Measurements from ENCODE around the gene MYOM1. TPM values are rescaled to one million over a fixed set of nuclear protein-coding genes. Genes with fewer than 3 reads are reported as not detected.
"Not testable (repeated sequence)": the region's sequence is repeated elsewhere in the genome, so short reads cannot be mapped to it uniquely, and the experiment has no call there.

The MYOM1 gene
- total RNA-seq, 1 experiment from 2014 or later = 0.37 TPM

DNA sequence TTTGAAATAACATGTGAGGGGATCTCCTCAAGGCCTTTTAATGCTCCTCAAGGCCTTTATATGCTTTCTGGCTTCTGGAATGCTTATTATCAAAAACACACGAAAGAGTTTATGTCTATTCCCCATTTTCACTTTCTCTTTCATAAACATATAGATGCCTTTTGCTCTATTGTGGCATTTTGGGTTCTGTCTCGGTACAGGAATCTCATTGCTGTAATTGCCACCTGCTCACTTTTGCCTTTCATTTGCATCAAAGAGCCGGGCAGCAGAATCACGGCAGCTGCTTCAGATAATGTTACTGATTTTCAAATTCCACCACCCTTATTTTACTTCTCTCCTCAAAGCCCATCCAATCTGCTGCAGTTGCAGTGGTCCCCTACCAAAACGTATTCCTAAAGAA is 152.0 kb downstream of the MYOM1 start:
- H3K4me1 ChIP-seq (ENCODE audit: insufficient read depth, low read length, poor library complexity, severe bottlenecking) = no peaks in the 10 kb centered on the region
- intact Hi-C loops (cut with micrococcal nuclease; ENCODE audit: unreplicated experiment) = no loop called here
- no peak for TF ChIP-seq EZH2 (IDR thresholded peaks at IDR 0.05; ENCODE audit: borderline replicate concordance, low read depth, low read length, poor library complexity, severe bottlenecking)
- TF ChIP-seq, protein P1, sequence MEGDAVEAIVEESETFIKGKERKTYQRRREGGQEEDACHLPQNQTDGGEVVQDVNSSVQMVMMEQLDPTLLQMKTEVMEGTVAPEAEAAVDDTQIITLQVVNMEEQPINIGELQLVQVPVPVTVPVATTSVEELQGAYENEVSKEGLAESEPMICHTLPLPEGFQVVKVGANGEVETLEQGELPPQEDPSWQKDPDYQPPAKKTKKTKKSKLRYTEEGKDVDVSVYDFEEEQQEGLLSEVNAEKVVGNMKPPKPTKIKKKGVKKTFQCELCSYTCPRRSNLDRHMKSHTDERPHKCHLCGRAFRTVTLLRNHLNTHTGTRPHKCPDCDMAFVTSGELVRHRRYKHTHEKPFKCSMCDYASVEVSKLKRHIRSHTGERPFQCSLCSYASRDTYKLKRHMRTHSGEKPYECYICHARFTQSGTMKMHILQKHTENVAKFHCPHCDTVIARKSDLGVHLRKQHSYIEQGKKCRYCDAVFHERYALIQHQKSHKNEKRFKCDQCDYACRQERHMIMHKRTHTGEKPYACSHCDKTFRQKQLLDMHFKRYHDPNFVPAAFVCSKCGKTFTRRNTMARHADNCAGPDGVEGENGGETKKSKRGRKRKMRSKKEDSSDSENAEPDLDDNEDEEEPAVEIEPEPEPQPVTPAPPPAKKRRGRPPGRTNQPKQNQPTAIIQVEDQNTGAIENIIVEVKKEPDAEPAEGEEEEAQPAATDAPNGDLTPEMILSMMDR (conservative IDR thresholded peaks at IDR 0.05; ENCODE audit: low read depth, low read length) = no peak
- no peaks in the 10 kb centered on the region for H3K36me3 ChIP-seq (ENCODE audit: insufficient read depth, low read length, poor library complexity, severe bottlenecking)
- no peak overlapping the region for H3K4me3 ChIP-seq (ENCODE audit: low read depth, low read length, poor library complexity, severe bottlenecking)
- ChIA-PET POLR2A (ENCODE audit: low non-redundant PET) (no interaction called here), CTCF (no interaction called here)
- H3K27me3 ChIP-seq (replicated peaks; ENCODE audit: insufficient read depth, low read depth, low read length, poor library complexity) = no peaks in the 10 kb centered on the region
- no peak overlapping the region for H3K27ac ChIP-seq (ENCODE audit: low read depth, low read length, poor library complexity, severe bottlenecking)
- H3K9me3 ChIP-seq (ENCODE audit: low read depth, low read length, poor library complexity, severe bottlenecking) = no peaks in the 10 kb centered on the region
- BruUV-seq (replicated peaks) = no TSS peak
- DNase-seq (ENCODE audit: low spot score) = no peak

DNA sequence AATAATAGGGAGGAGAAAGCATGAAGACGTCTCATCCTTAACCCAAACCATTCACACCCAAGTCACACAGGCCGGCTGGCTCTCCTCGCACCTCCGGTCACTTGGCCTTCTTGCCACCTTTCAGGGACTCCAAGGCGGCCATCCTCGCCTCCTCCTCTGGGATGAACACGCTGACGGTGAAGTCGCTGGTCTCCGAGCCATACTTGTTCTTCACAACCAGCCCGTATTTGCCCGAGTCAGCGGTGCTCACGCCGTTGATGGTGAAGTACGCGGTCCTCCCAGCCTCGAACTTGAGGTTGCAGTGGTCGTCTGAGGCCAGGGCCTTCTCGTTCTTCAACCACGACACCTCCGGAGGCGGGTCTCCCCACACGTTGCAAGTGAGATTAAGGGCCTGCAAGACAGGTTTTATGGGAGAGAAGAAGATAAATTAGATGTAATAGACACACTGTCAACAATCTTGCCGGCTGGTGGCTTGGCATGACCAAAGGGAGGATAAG is 152.6 kb downstream of the MYOM1 start:
- Histone ChIP-seq H3K4me3 (ENCODE audit: low read depth, low read length, poor library complexity, severe bottlenecking) (no peak overlapping the region), H3K27ac (ENCODE audit: low read depth, low read length, poor library complexity, severe bottlenecking) (no peak overlapping the region), H3K27me3 (replicated peaks; ENCODE audit: insufficient read depth, low read depth, low read length, poor library complexity) (no peaks in the 10 kb centered on the region), H3K36me3 (ENCODE audit: insufficient read depth, low read length, poor library complexity, severe bottlenecking) (no peaks in the 10 kb centered on the region), H3K9me3 (ENCODE audit: low read depth, low read length, poor library complexity, severe bottlenecking) (no peaks in the 10 kb centered on the region), H3K4me1 (ENCODE audit: insufficient read depth, low read length, poor library complexity, severe bottlenecking) (no peaks in the 10 kb centered on the region)
- TF ChIP-seq EZH2 (IDR thresholded peaks at IDR 0.05; ENCODE audit: borderline replicate concordance, low read depth, low read length, poor library complexity, severe bottlenecking) = no peak
- TF ChIP-seq, protein P1 (conservative IDR thresholded peaks at IDR 0.05; ENCODE audit: low read depth, low read length) = no peak
- intact Hi-C loops (cut with micrococcal nuclease; ENCODE audit: unreplicated experiment) = no loop called here
- ChIA-PET CTCF (no interaction called here), POLR2A (ENCODE audit: low non-redundant PET) (no interaction called here)
- DNase-seq (ENCODE audit: low spot score) = no peak
- no TSS peak for BruUV-seq (replicated peaks)

DNA sequence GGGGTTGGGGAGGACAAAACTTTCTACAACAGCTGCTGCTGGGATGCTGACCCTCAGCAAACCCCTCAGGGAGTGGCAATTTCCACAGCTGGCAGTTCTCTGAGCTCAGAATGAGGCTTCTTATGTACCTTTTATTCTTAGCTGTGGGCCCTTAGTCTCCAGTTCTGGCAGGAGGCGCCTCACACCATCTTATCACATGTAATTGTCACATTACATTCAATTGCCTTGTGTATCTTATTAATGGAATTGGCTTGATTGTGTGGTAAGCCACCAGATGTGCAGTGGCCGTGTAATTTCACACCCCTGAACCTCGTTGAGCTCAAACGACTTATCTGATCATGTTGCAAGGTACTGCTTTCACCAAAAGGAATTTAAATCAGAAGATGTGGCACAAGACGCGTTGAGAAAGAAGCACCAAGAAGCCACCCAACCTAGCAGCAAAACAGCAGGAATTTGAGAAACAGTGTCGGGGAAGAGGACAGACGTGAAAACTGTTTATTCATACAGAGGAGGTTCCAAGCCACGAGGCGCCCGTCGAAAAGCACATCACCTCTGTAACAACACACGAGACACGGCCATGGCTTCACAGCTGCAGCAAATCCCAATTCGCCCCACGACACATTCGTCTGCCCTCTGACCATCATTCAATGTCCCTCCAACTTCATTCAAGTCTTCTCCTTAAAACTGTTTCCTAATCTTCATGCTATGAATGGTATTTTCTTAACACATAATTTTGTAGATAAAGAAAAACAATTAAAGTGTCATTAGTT is 153.2 kb downstream of the MYOM1 start:
- Histone ChIP-seq H3K27ac (ENCODE audit: low read depth, low read length, poor library complexity, severe bottlenecking) (no peak overlapping the region), H3K36me3 (ENCODE audit: insufficient read depth, low read length, poor library complexity, severe bottlenecking) (no peaks in the 10 kb centered on the region), H3K4me1 (ENCODE audit: insufficient read depth, low read length, poor library complexity, severe bottlenecking) (no peaks in the 10 kb centered on the region), H3K27me3 (replicated peaks; ENCODE audit: insufficient read depth, low read depth, low read length, poor library complexity) (no peaks in the 10 kb centered on the region), H3K9me3 (ENCODE audit: low read depth, low read length, poor library complexity, severe bottlenecking) (no peaks in the 10 kb centered on the region), H3K4me3 (ENCODE audit: low read depth, low read length, poor library complexity, severe bottlenecking) (no peak overlapping the region)
- DNase-seq (ENCODE audit: low spot score) = no peak
- TF ChIP-seq, protein P1 (conservative IDR thresholded peaks at IDR 0.05; ENCODE audit: low read depth, low read length) = no peak
- TF ChIP-seq EZH2 (IDR thresholded peaks at IDR 0.05; ENCODE audit: borderline replicate concordance, low read depth, low read length, poor library complexity, severe bottlenecking) = no peak
- ChIA-PET POLR2A (ENCODE audit: low non-redundant PET) (no interaction called here), CTCF (interaction anchor here (0.5 kb wide), 1 partner anchor 119 kb away, joined by 8 read pairs; no protein-coding TSS in a partner anchor)
- no TSS peak for BruUV-seq (replicated peaks)
- intact Hi-C loops (cut with micrococcal nuclease; ENCODE audit: unreplicated experiment) = no loop called here

DNA sequence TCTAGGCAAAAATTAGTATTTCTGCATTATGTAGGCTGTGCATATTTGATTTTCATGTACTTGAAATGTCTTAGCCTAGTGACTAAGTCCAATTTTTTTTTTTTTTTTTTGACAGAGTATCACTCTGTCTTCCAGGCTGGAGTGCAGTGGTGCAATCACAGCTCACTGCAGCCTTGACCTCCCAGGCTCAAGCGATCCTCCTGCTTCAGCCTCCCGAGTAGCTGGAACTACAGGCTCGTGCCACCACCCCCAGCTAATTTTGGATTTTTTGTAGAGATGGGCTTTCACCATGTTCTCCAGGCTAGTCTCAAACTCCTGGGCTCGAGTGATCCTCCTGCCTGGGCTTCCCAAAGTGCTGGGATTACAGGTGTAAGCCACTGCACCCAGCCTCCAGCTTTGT is 156.0 kb downstream of the MYOM1 start:
- H3K36me3 ChIP-seq (ENCODE audit: insufficient read depth, low read length, poor library complexity, severe bottlenecking); DNase-seq (ENCODE audit: low spot score); H3K27ac ChIP-seq (ENCODE audit: low read depth, low read length, poor library complexity, severe bottlenecking); BruUV-seq (replicated peaks); POLR2A ChIA-PET (ENCODE audit: low non-redundant PET); H3K4me1 ChIP-seq (ENCODE audit: insufficient read depth, low read length, poor library complexity, severe bottlenecking); H3K9me3 ChIP-seq (ENCODE audit: low read depth, low read length, poor library complexity, severe bottlenecking); H3K4me3 ChIP-seq (ENCODE audit: low read depth, low read length, poor library complexity, severe bottlenecking); H3K27me3 ChIP-seq (replicated peaks; ENCODE audit: insufficient read depth, low read depth, low read length, poor library complexity): not testable (repeated sequence)
- CTCF ChIA-PET = interaction anchor here (0.7 to 2.2 kb wide), 2 partner anchors 65 to 294 kb away, joined by 3 to 5 read pairs; no protein-coding TSS in a partner anchor
- intact Hi-C loops (cut with micrococcal nuclease; ENCODE audit: unreplicated experiment) = loop anchor here (1.0 kb wide), 1 partner anchor 131 kb away; no protein-coding TSS in a partner anchor
